Prostate gland (tissue), 2 donors: Measurements from ENCODE around the gene ANKRD23. TPM values are rescaled to one million over a fixed set of nuclear protein-coding genes. Genes with fewer than 3 reads are reported as not detected.

ENCODE experiments used
- DNase-seq: peaks from one replicate; pipeline ENCODE4 v3.0.0-alpha.2; 2019; ENCODE audit warnings: low spot score
- H3K27ac ChIP-seq, 2 donors: fragments of 200-600 bp; sonication (generic); 2 replicates each; pipeline ENCODE4 v1.5.1; 2017 to 2019
- H3K27me3 ChIP-seq: fragments of 200-600 bp; sonication (generic); replicated peaks from 2 replicates; pipeline ENCODE4 v1.5.1; 2019; ENCODE audit not compliant: insufficient read depth
- H3K36me3 ChIP-seq, 2 donors: fragments of 200-600 bp; sonication (generic); 1 replicate in 1 of 2; 2 replicates in 1 of 2; pipeline versions ENCODE4 v1.5.1 to v1.8.1; 2017 to 2019
- H3K4me1 ChIP-seq: fragments of 200-600 bp; sonication (generic); replicated peaks from 2 replicates; pipeline ENCODE4 v1.5.1; 2019
- H3K4me3 ChIP-seq, 2 donors: fragments of 200-600 bp; sonication (generic); 2 replicates each; pipeline ENCODE4 v1.5.1; 2017 to 2019
- H3K9me3 ChIP-seq: fragments of 200-600 bp; sonication (generic); 2 replicates; pipeline ENCODE4 v1.5.1; 2017
- CTCF ChIP-seq, 4 experiments: fragments of 200-600 bp in 2 of 4; fragments of 450-650 bp in 2 of 4; sonication (generic) in 2 of 4; IDR thresholded peaks; 1 replicate in 3 of 4; 2 replicates in 1 of 4; pipeline ENCODE4 v1.5.1; 2016 to 2019; ENCODE audit warnings: antibody characterized with exemption in 4 of 4, mild to moderate bottlenecking in 2 of 4, moderate library complexity in 2 of 4
- POLR2A ChIP-seq: fragments of 450-650 bp; IDR thresholded peaks from one replicate; pipeline ENCODE4 v1.6.1; 2016; ENCODE audit warnings: antibody characterized with exemption, mild to moderate bottlenecking
- POLR2AphosphoS5 ChIP-seq: sonication (generic); formaldehyde crosslinking; IDR thresholded peaks from one replicate; pipeline ENCODE4 v1.6.1; 2017; ENCODE audit warnings: antibody characterized with exemption
- WGBS: methylation state at CpG from one replicate; pipeline ENCODE4 v1.1.5; 2018; 5-methylcytosine and 5-hydroxymethylcytosine counted together
- intact Hi-C: fragments of 100-400 bp; cut with DNase I; formaldehyde crosslinking; loops from one replicate; pipeline ENCODE4 v1.14.2; 2022
- total RNA-seq, 2 donors: library from RNA; depleted of rRNA; stranded (reverse); fragments of >200 nt; gene quantifications; one replicate each; pipeline ENCODE4 v1.1.0, GENCODE V29; 2016

Gene ANKRD23
- total RNA-seq, 2 donors from 2014 or later: 11.4 to 15.2 TPM

GRCh38 chr2:96837575-96837974, 6.2 kb downstream of the ANKRD23 start:
- intact Hi-C loops: no loop called here
- DNase-seq: no peak
- 91% methylated on average over 9 of the region's 9 CpGs for WGBS
- no peak overlapping the region for H3K27ac ChIP-seq
- H3K9me3 ChIP-seq: no peaks in the 10 kb centered on the region
- peaks cover 3% of the 10 kb centered on the region for H3K4me1 ChIP-seq
- no peaks in the 10 kb centered on the region for H3K27me3 ChIP-seq
- TF ChIP-seq CTCF (IDR thresholded peaks at IDR 0.05): no peak
- no peak for TF ChIP-seq POLR2AphosphoS5
- TF ChIP-seq POLR2A: no peak
- H3K36me3 ChIP-seq: no peaks in the 10 kb centered on the region
- no peak overlapping the region for H3K4me3 ChIP-seq

- H3K36me3 ChIP-seq: no peaks in the 10 kb centered on the region
- WGBS: 98% methylated on average over 4 of the region's 4 CpGs
- intact Hi-C loops: no loop called here
These were observed 8.0 kb downstream of the ANKRD23 start for GRCh38 chr2:96835830-96836229.

GRCh38 chr2:96832754-96833507, 10.9 kb downstream of the ANKRD23 start:
- TF ChIP-seq CTCF (IDR thresholded peaks at IDR 0.05) (no peak), POLR2A (no peak), POLR2AphosphoS5 (peak; percentile 88)
- Histone ChIP-seq H3K36me3 (peaks cover 2 to 3% of the 10 kb centered on the region in 2 donors), H3K4me3 (no peak overlapping the region), H3K9me3 (no peaks in the 10 kb centered on the region), H3K27ac (peak overlapping the region; percentile 44 to 60), H3K27me3 (no peaks in the 10 kb centered on the region), H3K4me1 (peaks cover 4% of the 10 kb centered on the region)
- intact Hi-C loops: no loop called here
- WGBS: 26% methylated on average over 18 of the region's 18 CpGs
- DNase-seq: peak; percentile 85

More at GRCh38 chr2:96835830-96836229, 8.0 kb downstream of the ANKRD23 start:
- Histone ChIP-seq H3K4me3 (no peak overlapping the region), H3K4me1 (peaks cover 4% of the 10 kb centered on the region), H3K9me3 (no peaks in the 10 kb centered on the region), H3K27me3 (no peaks in the 10 kb centered on the region), H3K27ac (no peak overlapping the region)
- TF ChIP-seq CTCF (IDR thresholded peaks at IDR 0.05) (no peak), POLR2A (no peak), POLR2AphosphoS5 (no peak)
- no peak for DNase-seq

GRCh38 chr2:96832408-96832753, 11.4 kb downstream of the ANKRD23 start:
- Histone ChIP-seq H3K4me1 (peaks cover 4% of the 10 kb centered on the region), H3K9me3 (no peaks in the 10 kb centered on the region), H3K36me3 (peaks cover 7% of the 10 kb centered on the region in 2 donors), H3K27me3 (no peaks in the 10 kb centered on the region), H3K27ac (peak overlapping the region; percentile 44 to 60), H3K4me3 (no peak overlapping the region)
- TF ChIP-seq POLR2A (no peak), CTCF (IDR thresholded peaks at IDR 0.05) (no peak), POLR2AphosphoS5 (no peak)
- no peak for DNase-seq
- intact Hi-C loops: no loop called here
- 54% methylated on average over 11 of the region's 11 CpGs for WGBS

GRCh38 chr2:96831679-96832078, 12.1 kb downstream of the ANKRD23 start:
- intact Hi-C loops: no loop called here
- TF ChIP-seq CTCF (IDR thresholded peaks at IDR 0.05): no peak
- H3K36me3 ChIP-seq: peaks cover 7 to 8% of the 10 kb centered on the region in 2 donors
- no peaks in the 10 kb centered on the region for H3K9me3 ChIP-seq
- peaks cover 4% of the 10 kb centered on the region for H3K4me1 ChIP-seq
- DNase-seq: no peak
- WGBS: 57% methylated on average over 10 of the region's 10 CpGs
- peak overlapping the region; percentile 44 to 60 for H3K27ac ChIP-seq
- H3K4me3 ChIP-seq: no peak overlapping the region
- no peaks in the 10 kb centered on the region for H3K27me3 ChIP-seq
